Stimulated activated CD4-positive, alpha-beta T cell treated with anti-CD3 and anti-CD28 coated beads, Interleukin-12 subunit alpha, Interleukin-12 subunit beta, amount 100 ng/mL, for 24 hours (primary cell): Measurements from ENCODE around the gene DENND2C.

Experiments used
- DNase-seq, 2 experiments: peaks; one replicate each; pipeline ENCODE4 v3.0.0-alpha.2; 2020; ENCODE audit warnings: low read depth in 2 of 2

Gene DENND2C

GRCh38 chr1:114676115-114676514 lies 6.3 kb upstream of the DENND2C start:
- DNase-seq: no peak

GRCh38 chr1:114671939-114672275 lies 2.1 kb upstream of the DENND2C start:
- DNase-seq: no peak

- DNase-seq: no peak
These were observed 1.4 kb upstream of the DENND2C start for GRCh38 chr1:114671011-114671938.

- DNase-seq: peak; percentile 70 to 90
These were observed 498 bp upstream of the DENND2C start for GRCh38 chr1:114670083-114671010.

GRCh38 chr1:114668784-114669561 lies 876 bp downstream of the DENND2C start:
- DNase-seq: no peak

GRCh38 chr1:114668373-114668772 lies 1.5 kb downstream of the DENND2C start:
- no peak for DNase-seq

- no peak for DNase-seq
These were observed 2.9 kb downstream of the DENND2C start for GRCh38 chr1:114666954-114667353.

GRCh38 chr1:114660238-114660637 lies 9.6 kb downstream of the DENND2C start:
- no peak for DNase-seq

- DNase-seq: no peak
These were observed 18.0 kb downstream of the DENND2C start for GRCh38 chr1:114651893-114652292.

- DNase-seq: no peak
These were observed 21.3 kb downstream of the DENND2C start for GRCh38 chr1:114648503-114648902.

GRCh38 chr1:114641377-114641776 lies 28.5 kb downstream of the DENND2C start:
- DNase-seq: no peak

GRCh38 chr1:114638910-114639309 lies 30.9 kb downstream of the DENND2C start:
- no peak for DNase-seq

- DNase-seq: no peak
These were observed 37.4 kb downstream of the DENND2C start for GRCh38 chr1:114632427-114632826.

- no peak for DNase-seq
These were observed 42.7 kb downstream of the DENND2C start for GRCh38 chr1:114627107-114627506.

GRCh38 chr1:114623364-114623763 lies 46.5 kb downstream of the DENND2C start:
- DNase-seq: no peak

GRCh38 chr1:114620419-114620818 lies 49.4 kb downstream of the DENND2C start:
- no peak for DNase-seq

GRCh38 chr1:114618606-114619005 lies 51.2 kb downstream of the DENND2C start:
- no peak for DNase-seq

- DNase-seq: no peak
These were observed 59.2 kb downstream of the DENND2C start for GRCh38 chr1:114610546-114611245.

GRCh38 chr1:114609826-114610225 lies 60.0 kb downstream of the DENND2C start:
- no peak for DNase-seq

GRCh38 chr1:114609026-114609425 lies 60.8 kb downstream of the DENND2C start:
- DNase-seq: no peak

GRCh38 chr1:114607223-114607622 lies 62.6 kb downstream of the DENND2C start:
- DNase-seq: no peak
